Measurements from ENCODE around the gene ELMO3. TPM values are rescaled to one million over a fixed set of nuclear protein-coding genes. Genes with fewer than 3 reads are reported as not detected.
A peak's percentile ranks its signal among the peaks of the same experiment; 100 is the strongest.

Gene ELMO3
- total and polyA plus RNA-seq, 4 donors: 1.7 to 3.8 (median 3.1) TPM

GRCh38 chr16:67174706-67175231, 24.2 kb upstream of the ELMO3 start:
- no peak for DNase-seq (ENCODE audit: low spot score)
- Histone ChIP-seq H3K27me3 (ENCODE audit: control insufficient read depth in 4 of 4, insufficient read depth in 4 of 4, low read length in 3 of 4) (no peaks in the 10 kb centered on the region), H3K36me3 (ENCODE audit: control insufficient read depth in 4 of 4, insufficient read depth in 3 of 4, low read depth in 1 of 4, low read length in 3 of 4) (no peaks in the 10 kb centered on the region), H3K9me3 (ENCODE audit: control insufficient read depth in 4 of 4, low read length in 3 of 4) (no peaks in the 10 kb centered on the region), H3K9ac (ENCODE audit: low read depth in 1 of 2, low read length in 2 of 2) (no peak overlapping the region), H3K4me3 (ENCODE audit: low read depth in 1 of 3, low read length in 3 of 3) (peak overlapping the region in 1 of 3 donors; percentile 38), H3K27ac (ENCODE audit: low read depth in 1 of 2, low read length in 2 of 2) (peak overlapping the region in 1 of 2 donors; percentile 66), H3K4me1 (ENCODE audit: control insufficient read depth in 4 of 4, insufficient read depth in 4 of 4, low read length in 3 of 4) (peaks cover 12 to 38% (median 23%) of the 10 kb centered on the region in 4 donors)
- WGBS: 59% methylated on average over 31 of the region's 31 CpGs
- no peak for TF ChIP-seq SP1 (IDR thresholded peaks at IDR 0.05)
- TF ChIP-seq NR2F2 (IDR thresholded peaks at IDR 0.05): no peak
- TF ChIP-seq HNF4G (IDR thresholded peaks at IDR 0.05): no peak
- no peak for TF ChIP-seq ATF3 (IDR thresholded peaks at IDR 0.05)

DNA sequence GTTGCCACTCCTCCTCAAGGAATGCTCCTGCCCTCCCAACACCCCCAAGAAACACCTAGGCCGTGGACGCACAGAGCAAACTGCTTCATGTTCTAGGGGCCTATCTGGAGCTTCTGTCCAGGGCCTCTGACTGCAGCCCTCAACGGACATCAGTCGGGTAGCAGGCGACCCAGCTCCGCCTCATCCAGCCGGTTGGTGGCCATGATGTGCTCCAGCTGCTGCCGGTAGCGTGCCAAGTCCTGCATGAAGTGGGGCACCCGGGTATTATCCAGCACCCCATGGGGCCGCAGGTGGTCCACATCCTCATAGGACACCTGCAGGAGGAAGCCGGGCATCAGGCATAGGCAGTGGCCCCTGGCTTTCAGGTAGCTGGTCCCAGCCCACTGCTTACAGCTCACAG, 22.3 kb upstream of the ELMO3 start:
- Histone ChIP-seq H3K4me1 (ENCODE audit: control insufficient read depth in 4 of 4, insufficient read depth in 4 of 4, low read length in 3 of 4) (peaks cover 12 to 33% (median 20%) of the 10 kb centered on the region in 4 donors), H3K36me3 (ENCODE audit: control insufficient read depth in 4 of 4, insufficient read depth in 3 of 4, low read depth in 1 of 4, low read length in 3 of 4) (no peaks in the 10 kb centered on the region), H3K4me3 (ENCODE audit: low read depth in 1 of 3, low read length in 3 of 3) (no peak overlapping the region), H3K27ac (ENCODE audit: low read depth in 1 of 2, low read length in 2 of 2) (no peak overlapping the region), H3K9me3 (ENCODE audit: control insufficient read depth in 4 of 4, low read length in 3 of 4) (no peaks in the 10 kb centered on the region), H3K9ac (ENCODE audit: low read depth in 1 of 2, low read length in 2 of 2) (no peak overlapping the region), H3K27me3 (ENCODE audit: control insufficient read depth in 4 of 4, insufficient read depth in 4 of 4, low read length in 3 of 4) (no peaks in the 10 kb centered on the region)
- TF ChIP-seq ATF3 (IDR thresholded peaks at IDR 0.05) (no peak), TAF1 (conservative IDR thresholded peaks at IDR 0.05) (no peak), HNF4A (conservative IDR thresholded peaks at IDR 0.05) (no peak), REST (IDR thresholded peaks at IDR 0.05) (no peak), RAD21 (IDR thresholded peaks at IDR 0.05) (no peak), NR2F2 (IDR thresholded peaks at IDR 0.05) (no peak), JUND (IDR thresholded peaks at IDR 0.05) (no peak), SP1 (IDR thresholded peaks at IDR 0.05) (no peak), RXRA (IDR thresholded peaks at IDR 0.05) (no peak), HNF4G (IDR thresholded peaks at IDR 0.05) (no peak), FOXA2 (IDR thresholded peaks at IDR 0.05) (no peak), CTCF (IDR thresholded peaks at IDR 0.05; ENCODE audit: low read depth, low read length, missing input control) (no peak), YY1 (IDR thresholded peaks at IDR 0.05) (no peak), GABPA (IDR thresholded peaks at IDR 0.05 in 1 of 2, conservative IDR thresholded peaks at IDR 0.05 in 1 of 2) (no peak), FOXA1 (IDR thresholded peaks at IDR 0.05) (no peak), EGR1 (IDR thresholded peaks at IDR 0.05; ENCODE audit: low read depth in 2 of 2) (no peak)
- TF ChIP-seq, protein P1, sequence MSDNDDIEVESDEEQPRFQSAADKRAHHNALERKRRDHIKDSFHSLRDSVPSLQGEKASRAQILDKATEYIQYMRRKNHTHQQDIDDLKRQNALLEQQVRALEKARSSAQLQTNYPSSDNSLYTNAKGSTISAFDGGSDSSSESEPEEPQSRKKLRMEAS (IDR thresholded peaks at IDR 0.05): no peak
- TF ChIP-seq, protein P2, sequence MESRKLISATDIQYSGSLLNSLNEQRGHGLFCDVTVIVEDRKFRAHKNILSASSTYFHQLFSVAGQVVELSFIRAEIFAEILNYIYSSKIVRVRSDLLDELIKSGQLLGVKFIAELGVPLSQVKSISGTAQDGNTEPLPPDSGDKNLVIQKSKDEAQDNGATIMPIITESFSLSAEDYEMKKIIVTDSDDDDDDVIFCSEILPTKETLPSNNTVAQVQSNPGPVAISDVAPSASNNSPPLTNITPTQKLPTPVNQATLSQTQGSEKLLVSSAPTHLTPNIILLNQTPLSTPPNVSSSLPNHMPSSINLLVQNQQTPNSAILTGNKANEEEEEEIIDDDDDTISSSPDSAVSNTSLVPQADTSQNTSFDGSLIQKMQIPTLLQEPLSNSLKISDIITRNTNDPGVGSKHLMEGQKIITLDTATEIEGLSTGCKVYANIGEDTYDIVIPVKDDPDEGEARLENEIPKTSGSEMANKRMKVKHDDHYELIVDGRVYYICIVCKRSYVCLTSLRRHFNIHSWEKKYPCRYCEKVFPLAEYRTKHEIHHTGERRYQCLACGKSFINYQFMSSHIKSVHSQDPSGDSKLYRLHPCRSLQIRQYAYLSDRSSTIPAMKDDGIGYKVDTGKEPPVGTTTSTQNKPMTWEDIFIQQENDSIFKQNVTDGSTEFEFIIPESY (IDR thresholded peaks at IDR 0.05): no peak
- WGBS: 95% methylated on average over 12 of the region's 12 CpGs
- no peak for DNase-seq (ENCODE audit: low spot score)
